ENCODE results near the gene ZBTB17.

DNA sequence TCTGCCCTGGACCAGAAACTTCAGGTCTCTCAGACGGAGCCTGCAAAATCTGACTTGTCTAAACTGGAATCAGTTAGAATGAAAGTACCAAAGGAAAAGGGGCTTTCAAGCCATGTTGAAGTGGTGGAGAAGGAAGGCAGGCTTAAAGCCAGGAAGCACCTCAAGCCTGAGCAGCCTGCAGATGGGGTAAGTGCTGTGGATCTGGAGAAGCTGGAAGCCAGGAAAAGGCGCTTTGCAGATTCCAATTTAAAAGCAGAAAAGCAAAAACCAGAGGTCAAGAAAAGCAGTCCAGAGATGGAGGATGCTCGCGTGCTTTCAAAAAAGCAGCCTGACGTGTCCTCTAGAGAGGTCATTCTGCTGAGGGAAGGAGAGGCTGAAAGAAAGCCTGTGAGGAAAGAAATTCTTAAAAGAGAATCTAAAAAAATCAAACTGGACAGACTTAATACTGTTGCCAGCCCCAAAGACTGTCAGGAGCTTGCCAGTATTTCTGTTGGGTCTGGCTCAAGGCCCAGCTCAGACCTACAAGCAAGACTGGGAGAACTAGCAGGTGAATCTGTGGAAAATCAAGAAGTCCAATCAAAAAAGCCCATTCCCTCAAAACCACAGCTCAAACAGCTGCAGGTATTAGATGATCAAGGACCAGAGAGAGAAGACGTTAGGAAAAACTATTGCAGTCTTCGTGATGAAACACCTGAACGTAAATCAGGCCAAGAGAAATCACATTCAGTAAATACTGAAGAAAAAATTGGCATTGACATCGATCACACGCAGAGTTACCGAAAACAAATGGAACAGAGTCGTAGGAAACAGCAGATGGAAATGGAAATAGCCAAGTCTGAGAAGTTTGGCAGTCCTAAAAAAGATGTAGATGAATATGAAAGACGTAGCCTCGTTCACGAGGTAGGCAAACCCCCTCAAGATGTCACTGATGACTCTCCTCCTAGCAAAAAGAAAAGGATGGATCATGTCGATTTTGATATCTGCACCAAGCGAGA, 46.6 kb downstream of the ZBTB17 start:
- TF ChIP-seq POLR2AphosphoS5 (IDR thresholded peaks at IDR 0.05; ENCODE audit: low read depth, low read length) = no peak
- no peak for TF ChIP-seq TCF7L2 (IDR thresholded peaks at IDR 0.05; ENCODE audit: low read depth, low read length)
- TF ChIP-seq, protein P1, sequence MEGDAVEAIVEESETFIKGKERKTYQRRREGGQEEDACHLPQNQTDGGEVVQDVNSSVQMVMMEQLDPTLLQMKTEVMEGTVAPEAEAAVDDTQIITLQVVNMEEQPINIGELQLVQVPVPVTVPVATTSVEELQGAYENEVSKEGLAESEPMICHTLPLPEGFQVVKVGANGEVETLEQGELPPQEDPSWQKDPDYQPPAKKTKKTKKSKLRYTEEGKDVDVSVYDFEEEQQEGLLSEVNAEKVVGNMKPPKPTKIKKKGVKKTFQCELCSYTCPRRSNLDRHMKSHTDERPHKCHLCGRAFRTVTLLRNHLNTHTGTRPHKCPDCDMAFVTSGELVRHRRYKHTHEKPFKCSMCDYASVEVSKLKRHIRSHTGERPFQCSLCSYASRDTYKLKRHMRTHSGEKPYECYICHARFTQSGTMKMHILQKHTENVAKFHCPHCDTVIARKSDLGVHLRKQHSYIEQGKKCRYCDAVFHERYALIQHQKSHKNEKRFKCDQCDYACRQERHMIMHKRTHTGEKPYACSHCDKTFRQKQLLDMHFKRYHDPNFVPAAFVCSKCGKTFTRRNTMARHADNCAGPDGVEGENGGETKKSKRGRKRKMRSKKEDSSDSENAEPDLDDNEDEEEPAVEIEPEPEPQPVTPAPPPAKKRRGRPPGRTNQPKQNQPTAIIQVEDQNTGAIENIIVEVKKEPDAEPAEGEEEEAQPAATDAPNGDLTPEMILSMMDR (IDR thresholded peaks at IDR 0.05) = no peak
- no peak for TF ChIP-seq SIN3A (IDR thresholded peaks at IDR 0.05; ENCODE audit: borderline replicate concordance, insufficient read depth, low read depth, low read length)
- TF ChIP-seq, protein P2, sequence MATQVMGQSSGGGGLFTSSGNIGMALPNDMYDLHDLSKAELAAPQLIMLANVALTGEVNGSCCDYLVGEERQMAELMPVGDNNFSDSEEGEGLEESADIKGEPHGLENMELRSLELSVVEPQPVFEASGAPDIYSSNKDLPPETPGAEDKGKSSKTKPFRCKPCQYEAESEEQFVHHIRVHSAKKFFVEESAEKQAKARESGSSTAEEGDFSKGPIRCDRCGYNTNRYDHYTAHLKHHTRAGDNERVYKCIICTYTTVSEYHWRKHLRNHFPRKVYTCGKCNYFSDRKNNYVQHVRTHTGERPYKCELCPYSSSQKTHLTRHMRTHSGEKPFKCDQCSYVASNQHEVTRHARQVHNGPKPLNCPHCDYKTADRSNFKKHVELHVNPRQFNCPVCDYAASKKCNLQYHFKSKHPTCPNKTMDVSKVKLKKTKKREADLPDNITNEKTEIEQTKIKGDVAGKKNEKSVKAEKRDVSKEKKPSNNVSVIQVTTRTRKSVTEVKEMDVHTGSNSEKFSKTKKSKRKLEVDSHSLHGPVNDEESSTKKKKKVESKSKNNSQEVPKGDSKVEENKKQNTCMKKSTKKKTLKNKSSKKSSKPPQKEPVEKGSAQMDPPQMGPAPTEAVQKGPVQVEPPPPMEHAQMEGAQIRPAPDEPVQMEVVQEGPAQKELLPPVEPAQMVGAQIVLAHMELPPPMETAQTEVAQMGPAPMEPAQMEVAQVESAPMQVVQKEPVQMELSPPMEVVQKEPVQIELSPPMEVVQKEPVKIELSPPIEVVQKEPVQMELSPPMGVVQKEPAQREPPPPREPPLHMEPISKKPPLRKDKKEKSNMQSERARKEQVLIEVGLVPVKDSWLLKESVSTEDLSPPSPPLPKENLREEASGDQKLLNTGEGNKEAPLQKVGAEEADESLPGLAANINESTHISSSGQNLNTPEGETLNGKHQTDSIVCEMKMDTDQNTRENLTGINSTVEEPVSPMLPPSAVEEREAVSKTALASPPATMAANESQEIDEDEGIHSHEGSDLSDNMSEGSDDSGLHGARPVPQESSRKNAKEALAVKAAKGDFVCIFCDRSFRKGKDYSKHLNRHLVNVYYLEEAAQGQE (IDR thresholded peaks at IDR 0.05; ENCODE audit: insufficient read depth in 1 of 2, low read depth in 2 of 2, low read length in 1 of 2) = no peak

All from Panc1 (cell line).